ENCODE measurements around the gene ISX.

Gene ISX

DNA sequence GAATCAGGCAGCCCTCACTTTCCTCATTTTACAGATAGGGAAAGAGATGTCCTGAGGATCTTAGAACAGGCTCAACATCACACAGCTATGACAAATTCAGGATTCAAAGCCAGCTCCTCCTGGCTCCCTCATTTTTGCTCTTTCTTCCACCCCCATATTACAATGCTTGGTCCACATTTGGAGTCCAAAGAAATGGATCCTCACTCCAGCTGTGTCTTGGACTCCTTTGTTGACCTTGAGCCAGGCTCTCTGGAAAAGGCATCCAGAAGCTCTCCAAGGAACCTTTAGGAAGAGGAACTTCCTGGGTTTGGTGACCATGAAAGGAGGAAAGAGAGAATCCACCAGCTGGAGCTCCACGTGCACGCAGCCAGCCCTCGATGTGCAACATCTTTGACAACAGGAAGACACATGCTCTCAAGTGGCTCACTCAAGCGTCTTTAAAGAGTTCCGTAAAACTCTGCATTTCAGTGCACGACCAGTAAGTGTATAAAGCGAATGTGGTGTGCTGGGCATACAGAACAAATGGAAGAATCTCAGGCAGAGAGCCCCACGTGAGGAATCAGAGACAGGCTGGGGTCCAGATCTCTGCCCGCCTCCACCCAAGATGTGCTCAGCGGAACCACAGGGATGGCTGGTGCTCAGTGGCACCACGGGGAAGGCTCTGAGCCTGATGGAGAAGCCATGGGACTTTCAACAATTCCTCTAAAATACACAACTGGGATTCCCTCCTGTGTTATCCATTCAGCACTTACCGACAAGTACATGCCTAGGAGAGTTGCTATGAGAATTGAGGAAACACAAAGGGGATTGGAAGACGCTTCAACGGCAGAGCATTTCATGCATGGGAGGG is 48.4 kb downstream of the ISX start:
- DNase-seq: no peak

DNA sequence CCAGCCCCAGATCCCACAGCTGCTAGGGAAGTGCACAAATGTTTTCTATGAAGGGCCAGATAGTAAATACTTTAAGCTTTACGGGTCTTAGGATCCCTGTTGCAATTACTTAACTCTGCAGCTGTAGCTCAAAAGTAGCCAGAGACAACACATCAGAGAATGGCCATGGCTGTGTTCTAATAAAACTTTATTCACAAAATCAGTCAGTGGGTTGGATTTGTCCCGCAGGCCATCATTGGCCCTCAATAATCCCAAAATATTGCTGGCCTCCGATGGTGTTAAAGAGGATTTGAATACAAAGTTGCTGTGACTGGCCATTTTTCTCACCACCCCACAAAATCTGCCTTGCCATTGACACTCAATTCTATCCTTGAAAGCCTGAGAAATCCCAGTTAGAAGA is 49.6 kb downstream of the ISX start:
- no peak for DNase-seq

DNA sequence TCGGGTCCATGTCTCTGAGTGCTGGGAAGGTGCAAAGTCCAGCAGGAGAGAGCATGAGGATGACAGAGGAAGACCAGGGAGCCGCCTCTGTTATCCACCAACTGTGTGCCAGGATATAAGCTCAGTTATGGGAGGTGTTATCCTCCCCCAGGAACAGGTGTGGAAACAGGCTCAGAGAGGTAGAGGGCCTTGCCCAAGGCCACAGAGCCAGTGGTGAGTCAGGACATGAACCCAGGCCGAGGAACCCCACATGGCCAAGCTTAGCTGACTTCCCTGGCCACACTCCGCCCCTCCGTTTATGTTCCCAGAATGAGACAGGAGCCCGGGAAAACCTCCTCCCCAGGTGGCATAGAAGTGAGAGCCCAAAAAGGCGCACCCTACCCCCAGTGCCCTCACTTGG is 50.3 kb downstream of the ISX start:
- no peak for DNase-seq

DNA sequence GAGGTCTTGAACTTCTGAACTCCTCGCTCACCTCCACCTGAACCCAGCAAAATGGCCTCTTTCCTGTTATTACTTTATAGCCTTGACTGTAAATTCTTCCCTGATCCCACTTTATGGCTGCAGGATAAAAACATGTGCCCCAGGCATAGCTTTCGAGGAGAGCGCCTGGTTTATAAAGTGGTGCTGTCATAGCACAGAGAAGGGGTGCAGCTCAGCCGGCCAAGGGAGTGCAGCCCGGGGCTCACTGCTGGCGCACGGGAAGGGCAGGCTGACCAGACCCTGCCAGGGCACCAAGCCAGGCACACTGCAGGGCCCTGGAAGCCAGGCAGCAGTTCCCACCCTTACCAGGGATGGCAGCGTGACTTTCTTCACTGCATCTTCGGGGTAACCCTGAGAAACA is 50.9 kb downstream of the ISX start:
- no peak for DNase-seq

DNA sequence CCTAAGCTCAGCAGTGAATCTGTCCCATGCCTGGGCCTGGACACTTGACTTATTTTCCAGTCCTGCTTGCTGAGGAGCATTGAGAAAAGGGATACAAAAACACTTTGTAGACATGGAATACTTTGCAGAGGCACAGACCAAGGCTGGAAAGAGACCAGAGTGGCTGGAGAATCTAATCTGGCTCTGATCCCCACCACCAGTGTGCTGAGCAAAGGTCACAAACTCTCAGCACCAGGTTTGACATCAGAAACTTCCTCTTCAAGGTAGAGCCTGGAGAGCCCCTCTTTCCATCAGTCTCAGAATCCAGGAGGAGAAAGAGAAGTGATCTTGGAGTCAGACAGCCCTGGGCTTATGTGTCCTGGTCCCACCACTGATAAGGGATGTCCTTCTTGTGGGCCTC is 53.5 kb downstream of the ISX start:
- no peak for DNase-seq

DNA sequence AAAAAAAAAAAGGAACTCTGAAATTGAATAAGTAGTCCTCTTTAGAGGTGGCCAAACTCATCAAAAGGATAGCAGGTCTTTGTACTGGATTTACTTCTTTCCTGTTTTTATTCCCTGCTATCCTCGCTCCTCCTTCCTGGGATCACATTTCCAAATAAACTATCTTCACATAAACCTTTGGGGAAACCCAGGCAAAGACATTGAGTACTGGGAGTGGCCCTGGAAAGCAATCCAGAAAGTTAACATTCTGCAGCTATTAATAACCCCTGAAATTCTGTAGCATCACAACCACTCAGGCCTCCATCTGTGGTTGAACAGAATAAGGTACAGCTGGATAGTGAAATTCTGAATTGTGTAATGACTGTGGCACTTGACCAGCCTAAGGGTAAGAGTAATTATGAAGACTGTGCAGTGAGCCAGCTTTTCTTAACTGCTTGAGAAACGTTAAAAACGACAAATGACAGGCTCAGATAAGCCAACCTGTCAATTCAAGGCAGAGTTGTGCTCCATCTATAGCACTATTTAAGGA is 58.8 kb downstream of the ISX start:
- DNase-seq: no peak

DNA sequence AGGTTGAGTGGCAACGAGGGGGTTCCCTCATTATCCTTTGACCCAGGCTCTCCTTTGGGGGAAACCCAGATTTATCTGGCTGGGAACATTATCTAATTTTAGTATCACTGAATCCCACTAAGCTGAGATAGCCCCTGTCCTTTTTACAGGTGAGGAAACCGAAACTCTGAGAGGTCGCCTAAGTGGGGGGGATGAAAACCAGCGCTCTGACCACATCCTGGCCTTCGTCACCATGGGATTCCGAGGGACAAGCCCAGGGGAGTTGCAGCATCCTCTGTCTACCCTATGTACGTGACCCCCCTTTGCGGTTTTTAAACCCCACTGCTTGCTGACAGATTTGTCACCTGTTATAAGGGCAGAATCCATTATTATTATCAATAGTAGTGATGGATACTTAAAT is 61.0 kb downstream of the ISX start:
- DNase-seq: no peak

DNA sequence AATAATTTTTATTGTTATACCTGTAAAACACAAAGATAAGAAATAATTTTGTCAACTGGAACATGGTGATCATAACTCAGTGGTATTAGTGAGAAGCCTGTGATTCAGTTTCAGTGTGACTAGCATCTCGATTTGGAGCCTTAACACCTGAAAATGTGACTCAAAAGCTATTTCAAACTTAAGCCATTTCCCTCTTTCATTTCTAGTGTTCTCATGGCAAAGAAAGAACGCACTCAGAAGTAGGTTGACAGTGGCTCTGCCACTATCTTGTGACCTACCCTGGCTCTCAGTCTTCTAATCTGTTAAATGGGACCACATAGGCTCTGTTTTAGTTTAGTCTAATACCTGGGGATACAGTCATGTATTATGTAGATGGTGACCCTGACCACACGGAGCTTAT is 62.7 kb downstream of the ISX start:
- DNase-seq: no peak

DNA sequence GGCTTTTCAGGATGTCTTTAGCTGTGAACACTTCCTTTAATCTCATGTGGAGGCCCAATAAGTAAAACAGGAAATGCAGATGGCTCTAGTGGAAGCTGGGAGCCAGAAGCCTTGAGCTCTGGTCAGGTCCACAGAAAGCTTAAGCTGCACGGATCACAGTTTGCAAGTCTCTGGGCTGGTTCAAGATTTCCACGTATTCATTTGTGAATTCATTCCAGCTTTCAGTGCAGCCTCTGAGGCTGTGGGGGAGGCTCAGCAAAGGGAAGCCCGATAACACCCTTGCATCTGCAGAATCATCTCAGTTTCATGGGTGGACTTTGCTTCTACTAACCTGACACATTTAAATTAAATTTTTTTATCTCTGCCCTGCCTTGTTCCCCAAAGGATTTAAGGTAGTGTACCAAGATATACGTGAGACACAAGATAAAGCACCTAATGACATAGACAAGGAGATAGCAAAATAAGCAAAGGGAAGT is 65.6 kb downstream of the ISX start:
- no peak for DNase-seq

DNA sequence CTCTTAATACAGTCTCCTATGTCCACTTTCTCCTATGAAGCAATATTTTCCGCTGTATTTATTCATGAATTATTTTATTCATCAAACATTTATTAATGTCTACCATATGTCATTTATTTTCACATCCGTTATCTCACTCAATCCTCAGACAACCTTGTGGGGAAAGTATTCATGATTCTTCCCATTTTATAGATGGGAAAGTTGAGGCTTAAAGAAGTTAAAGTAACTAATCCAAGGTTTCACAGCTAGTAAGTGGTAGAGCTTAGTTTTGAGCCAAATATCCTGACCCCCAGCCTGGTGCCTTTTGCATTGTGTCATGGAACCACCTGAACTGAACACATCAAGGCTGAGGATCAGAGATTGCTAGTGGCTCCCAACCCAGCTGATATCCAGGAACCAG is 66.6 kb downstream of the ISX start:
- DNase-seq: no peak

DNA sequence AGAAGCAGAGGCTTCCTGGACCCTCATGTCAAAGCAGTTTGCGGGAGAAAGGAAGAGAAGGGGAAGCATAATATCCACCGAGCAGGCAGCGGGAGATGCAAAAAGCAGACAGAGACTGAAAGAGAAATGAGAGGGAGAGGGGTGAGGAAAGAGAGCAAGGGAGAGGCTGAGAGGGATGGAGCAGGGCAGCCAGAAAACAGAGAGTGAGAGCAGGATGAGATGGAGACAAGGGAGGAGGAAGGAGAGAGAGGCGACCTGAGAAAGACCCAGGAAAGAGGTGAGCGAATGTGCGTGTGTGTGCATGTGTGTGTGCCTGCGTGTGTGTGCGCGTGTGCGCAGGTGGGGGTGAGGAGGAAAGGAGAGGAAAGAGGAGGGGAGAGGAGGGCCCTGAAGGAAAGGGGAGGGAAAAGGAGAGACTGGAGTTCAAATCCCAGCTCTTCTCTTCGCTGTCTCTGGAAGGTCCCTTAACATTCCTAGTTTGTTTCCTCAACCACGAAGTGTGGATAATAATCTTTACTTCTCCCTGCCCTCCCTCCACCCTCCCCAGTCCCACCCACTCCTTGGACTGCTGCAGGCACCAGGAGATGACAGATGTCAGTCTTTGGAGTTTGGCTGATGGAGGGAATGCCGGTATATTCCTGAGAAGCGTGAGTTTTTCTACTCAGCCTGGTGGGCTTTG is 67.9 kb downstream of the ISX start:
- DNase-seq: no peak

DNA sequence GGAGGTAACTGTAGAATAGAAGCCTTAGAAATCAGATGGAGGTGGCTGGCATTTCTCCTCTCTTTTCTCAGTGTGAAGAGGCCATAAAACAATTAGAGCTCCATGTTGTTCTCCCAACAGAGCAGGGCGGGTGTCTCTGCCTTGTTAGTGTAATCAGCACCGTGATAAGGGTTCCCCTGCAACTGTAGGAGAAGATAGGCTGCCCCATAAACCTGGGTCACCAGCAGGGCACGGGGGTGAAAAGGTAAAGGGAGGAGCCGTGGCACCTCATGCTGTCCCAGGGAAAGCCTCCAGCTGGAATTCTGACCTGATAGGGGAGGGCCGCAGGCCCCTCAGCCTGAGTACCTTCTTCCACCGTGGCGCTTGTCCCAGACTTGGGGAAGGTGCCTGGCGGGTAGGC is 68.7 kb downstream of the ISX start:
- DNase-seq: no peak

DNA sequence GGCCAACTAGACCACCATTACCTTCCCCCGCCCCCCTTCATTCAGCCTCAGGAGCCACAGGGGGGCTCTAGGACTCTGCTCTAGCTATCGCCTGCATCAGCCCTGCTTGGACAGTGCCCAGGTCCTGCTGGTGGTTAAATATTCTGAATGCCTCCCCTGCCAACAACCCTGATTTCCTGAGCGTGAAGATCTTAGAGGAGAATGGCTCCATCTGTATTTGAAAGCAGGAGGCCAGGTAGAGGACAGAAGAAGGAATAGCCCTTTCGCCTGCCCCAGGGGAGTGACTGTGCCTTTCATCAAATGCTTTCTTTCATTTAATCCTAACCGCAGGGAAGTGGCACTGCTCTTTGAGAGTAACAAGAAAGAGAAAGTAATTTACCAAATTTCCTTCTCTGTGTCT is 69.2 kb downstream of the ISX start:
- DNase-seq: no peak

Measured in hippocampal formation (tissue), 2 donors.